ENCODE data around the gene TMEM190. TPM values are rescaled to one million over a fixed set of nuclear protein-coding genes. Genes with fewer than 3 reads are reported as not detected.

TMEM190 gene
- total and polyA plus RNA-seq, 2 of the 8 experiments (the other 6 are each of a cell fraction or from before 2014, with no cell fraction given) = 1.6 TPM; not detected in 1

DNA sequence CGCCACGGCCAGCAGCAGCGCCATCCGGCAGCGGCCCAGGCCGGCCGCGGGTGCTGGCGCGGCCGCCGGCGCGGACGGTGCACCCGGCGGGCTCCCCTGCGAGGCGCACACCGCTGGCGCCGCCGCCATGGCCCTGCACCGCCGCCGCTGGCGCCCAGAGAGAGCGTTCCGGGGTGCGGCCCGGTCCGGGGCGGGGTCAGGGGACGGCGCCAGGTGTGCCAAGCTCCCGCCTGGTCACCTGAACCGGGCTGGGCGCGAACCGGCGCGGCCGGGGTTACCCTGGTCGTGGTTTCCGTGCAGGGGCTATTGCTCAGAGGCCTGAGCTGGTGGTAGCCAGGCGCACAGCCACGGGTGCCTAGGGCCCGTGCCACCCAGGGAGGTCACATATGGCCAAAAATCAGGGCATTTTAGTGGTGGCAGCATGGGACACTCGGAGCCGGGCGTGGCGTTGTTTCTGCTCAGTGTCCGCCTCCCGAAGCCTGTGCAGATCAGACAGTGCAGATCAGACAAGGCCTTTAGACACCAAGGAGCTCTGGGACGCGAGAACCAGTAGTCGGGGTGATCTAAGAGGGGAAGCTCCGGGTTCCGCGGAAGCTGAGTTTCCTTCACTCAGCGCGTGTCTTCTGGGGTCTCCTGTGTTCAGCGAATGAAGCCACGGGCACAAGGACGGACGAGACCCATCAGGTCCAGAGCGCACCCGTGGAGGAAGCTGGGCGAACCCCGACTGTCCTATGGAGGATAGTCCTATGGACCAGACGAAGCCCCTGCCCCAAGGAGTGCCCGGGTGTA lies 7.7 kb downstream of the TMEM190 start, which contains the start of gene TMEM238:
TSS of gene TMEM238 (minus strand) at position 162 of the 789 bp plus-strand sequence. CDS start at position 129, 33 bp downstream.
- Histone ChIP-seq H2BK20ac (ENCODE audit: low read length) (no peak within 1 kb of the TSS), H3K4me2 (ENCODE audit: insufficient read depth in 1 of 2, low read depth in 2 of 2, low read length in 2 of 2) (peak within 1 kb of the TSS; percentile 93 to 95), H3K4me3 (ENCODE audit: extremely low read depth in 1 of 4, insufficient read depth in 2 of 4, low read depth in 3 of 4, low read length in 4 of 4) (peak within 1 kb of the TSS; percentile 89 to 97 (median 94)), H2BK5ac (ENCODE audit: low read depth, low read length) (peak within 1 kb of the TSS; percentile 80), H3K9ac (replicated peaks in 1 of 4; ENCODE audit: extremely low read depth in 1 of 4, low read depth in 3 of 4, low read length in 3 of 4) (peak within 1 kb of the TSS; percentile 73 to 94 (median 82)), H3K56ac (replicated peaks; ENCODE audit: insufficient read length, low read depth, low read length) (peak within 1 kb of the TSS; percentile 65), H3K9me3 (ENCODE audit: insufficient read depth in 2 of 2, low read depth in 1 of 2, low read length in 1 of 2) (no peaks in the 10 kb centered on the region), H4K5ac (ENCODE audit: insufficient read length, low read depth, low read length) (peak within 1 kb of the TSS; percentile 53), H3K23me2 (ENCODE audit: low read depth, low read length) (peaks cover 31% of the 10 kb centered on the region), H3K4ac (replicated peaks; ENCODE audit: insufficient read length, low read depth, low read length) (peak within 1 kb of the TSS; percentile 91), H2AK5ac (ENCODE audit: low read depth, low read length) (peak within 1 kb of the TSS; percentile 88), H3K79me1 (ENCODE audit: low read depth, low read length) (peaks cover 28% of the 10 kb centered on the region), H4K20me1 (replicated peaks in 1 of 2; ENCODE audit: control insufficient read depth in 1 of 2, insufficient read depth in 2 of 2, low read length in 2 of 2) (peaks cover 20 to 40% of the 10 kb centered on the region in 2 experiments), H3K79me2 (ENCODE audit: control insufficient read depth in 1 of 2, insufficient read depth in 2 of 2, low read length in 2 of 2) (peaks cover 17 to 27% of the 10 kb centered on the region in 2 experiments; a peak in 3 of 4 replicates), H3K23ac (ENCODE audit: insufficient read length) (no peak within 1 kb of the TSS), H3K27me3 (replicated peaks in 1 of 4; ENCODE audit: control insufficient read depth in 3 of 4, extremely low read depth in 1 of 4, insufficient read depth in 3 of 4, low read length in 3 of 4) (peaks cover 0 to 6% (median 3%) of the 10 kb centered on the region in 4 experiments; a peak in 4 of 7 replicates), H2BK15ac (ENCODE audit: low read length) (peak within 1 kb of the TSS; percentile 81; the same call in 1 of the 2 replicates), H3K14ac (ENCODE audit: insufficient read length) (peak within 1 kb of the TSS; percentile 99), H4K91ac (replicated peaks; ENCODE audit: insufficient read length, low read length) (peak within 1 kb of the TSS; percentile 86), H4K8ac (ENCODE audit: extremely low read depth, insufficient read depth, low read length) (peak within 1 kb of the TSS; percentile 92), H2AFZ (ENCODE audit: low read length) (peak within 1 kb of the TSS; percentile 91; the same call in 1 of the 2 replicates), H2BK12ac (ENCODE audit: low read depth, low read length) (peak within 1 kb of the TSS; percentile 84; the same call in 1 of the 2 replicates), H3K27ac (ENCODE audit: low read depth, low read length) (no peak within 1 kb of the TSS), H2BK120ac (replicated peaks; ENCODE audit: low read depth, low read length) (peak within 1 kb of the TSS; percentile 38), H3K36me3 (ENCODE audit: control insufficient read depth in 2 of 4, insufficient read depth in 4 of 4, low read length in 3 of 4) (peaks cover 17 to 28% (median 22%) of the 10 kb centered on the region in 4 experiments), H3K18ac (ENCODE audit: extremely low read depth, low read length) (peak within 1 kb of the TSS; percentile 94), H3K4me1 (replicated peaks in 1 of 4; ENCODE audit: control insufficient read depth in 3 of 4, insufficient read depth in 4 of 4, low read length in 3 of 4) (peaks cover 0 to 38% (median 29%) of the 10 kb centered on the region in 4 experiments; a peak in 6 of 7 replicates)
- WGBS, 2 experiments (ENCODE audit: extremely low coverage in 1 of 2, insufficient coverage in 1 of 2, insufficient read length in 1 of 2, insufficient replicate concordance in 2 of 2, low coverage in 1 of 2, low lambda C conversion rate in 2 of 2, missing lambda C conversion rate in 1 of 2) = 14% methylated on average over 60 of the region's 72 CpGs; no CpG with 5 or more reads in 1 of the 2 experiments
- POLR2A ChIA-PET (ENCODE audit: partially characterized antibody) = interaction anchor here (0.5 to 26.7 kb wide), 34 partner anchors 9 to 297 kb away, joined by 3 to 874 read pairs (median 5); partner anchors contain the start of genes COX6B2, FIZ1, HSPBP1 and IL11
- FAIRE-seq (no peak), DNase-seq (ENCODE audit: low read depth in 1 of 2, low spot score in 2 of 2) (no peak)
- CTCF ChIA-PET (ENCODE audit: partially characterized antibody) = interaction anchor here (0.9 to 3.2 kb wide), 22 partner anchors 9 to 503 kb away, joined by 3 to 37 read pairs (median 4); partner anchors contain the start of gene UBE2S
- TF ChIP-seq CREB1 (IDR thresholded peaks at IDR 0.05) = no peak
- TF ChIP-seq SAP30 (IDR thresholded peaks at IDR 0.05; ENCODE audit: insufficient read depth, insufficient replicate concordance, low read length) = peak; percentile 2
- no peak for TF ChIP-seq CBX8 (IDR thresholded peaks at IDR 0.05; ENCODE audit: borderline replicate concordance, low read depth, low read length)
- TF ChIP-seq EZH2 (IDR thresholded peaks at IDR 0.05; ENCODE audit: low read depth, low read length, severe bottlenecking) = no peak
- TF ChIP-seq KDM1A (IDR thresholded peaks at IDR 0.05; ENCODE audit: borderline replicate concordance, low read length) = no peak
- no peak for TF ChIP-seq SP1 (IDR thresholded peaks at IDR 0.05; ENCODE audit: low read depth, low read length)
- TF ChIP-seq PHF8 (conservative IDR thresholded peaks at IDR 0.05; ENCODE audit: low read depth, low read length) = peak; percentile 26; the same call in 1 of the 2 replicates
- TF ChIP-seq TAF7 (optimal IDR thresholded peaks at IDR 0.05; ENCODE audit: borderline replicate concordance, low read depth, low read length) = no peak
- TF ChIP-seq GTF2F1 (IDR thresholded peaks at IDR 0.05; ENCODE audit: borderline replicate concordance, low read depth, low read length) = no peak
- no peak for TF ChIP-seq KDM5A (IDR thresholded peaks at IDR 0.05; ENCODE audit: low read length)
